DOHH2 (cell line): ENCODE measurements around the gene DES.
"Not testable (repeated sequence)": the region's sequence is repeated elsewhere in the genome, so short reads cannot be mapped to it uniquely, and the experiment has no call there.

Experiments used
- H3F3A ChIP-seq: fragments of 200-600 bp; sonication (generic), shearing (Covaris generic); 2 replicates; pipeline ENCODE4 v1.6.0; 2016; ENCODE audit warnings: antibody characterized with exemption, mild to moderate bottlenecking; ENCODE audit not compliant: control insufficient read depth, insufficient read depth
- H3K27ac ChIP-seq: fragments of 200-600 bp; sonication (generic); 2 replicates; pipeline ENCODE4 v1.5.1; 2014; ENCODE audit warnings: low read depth, mild to moderate bottlenecking, low read length, moderate library complexity
- H3K27me3 ChIP-seq: fragments of 200-600 bp; sonication (generic); 2 replicates; pipeline ENCODE4 v1.6.1; 2014; ENCODE audit warnings: mild to moderate bottlenecking, low read length, mixed read lengths; ENCODE audit not compliant: control insufficient read depth
- H3K36me3 ChIP-seq: fragments of 200-600 bp; sonication (generic); 2 replicates; pipeline ENCODE4 v1.6.1; 2014; ENCODE audit warnings: mild to moderate bottlenecking, low read length, moderate library complexity, mixed read lengths; ENCODE audit not compliant: control insufficient read depth
- H3K4me1 ChIP-seq: fragments of 200-600 bp; sonication (generic); 2 replicates; pipeline ENCODE4 v1.6.1; 2014; ENCODE audit warnings: mild to moderate bottlenecking, low read length, mixed read lengths; ENCODE audit not compliant: control insufficient read depth
- H3K4me2 ChIP-seq: fragments of 200-600 bp; sonication (generic); 2 replicates; pipeline ENCODE4 v1.6.0; 2014; ENCODE audit warnings: mild to moderate bottlenecking, low read length, moderate library complexity
- H3K4me3 ChIP-seq: fragments of 200-600 bp; sonication (generic); 2 replicates; pipeline ENCODE4 v1.5.1; 2014; ENCODE audit warnings: mild to moderate bottlenecking, low read length, mixed read lengths
- H3K79me2 ChIP-seq: fragments of 200-600 bp; sonication (generic); 2 replicates; pipeline ENCODE4 v1.6.1; 2014; ENCODE audit warnings: mild to moderate bottlenecking, low read length, mixed read lengths; ENCODE audit not compliant: control insufficient read depth
- H3K9me2 ChIP-seq: fragments of 200-600 bp; sonication (generic); replicated peaks from 2 replicates; pipeline ENCODE4 v1.6.1; 2014; ENCODE audit warnings: mild to moderate bottlenecking, low read length, mixed read lengths; ENCODE audit not compliant: control insufficient read depth
- H3K9me3 ChIP-seq: fragments of 200-600 bp; sonication (generic); 2 replicates; pipeline ENCODE4 v1.6.1; 2014; ENCODE audit warnings: antibody characterized with exemption, low read length, mixed read lengths; ENCODE audit not compliant: control insufficient read depth, insufficient read depth
- H4K20me1 ChIP-seq: fragments of 200-600 bp; sonication (generic); 2 replicates; pipeline ENCODE4 v1.6.0; 2014; ENCODE audit warnings: low read depth, mild to moderate bottlenecking, antibody characterized with exemption, low read length, moderate library complexity; ENCODE audit not compliant: control insufficient read depth, insufficient read depth
- CTCF ChIP-seq: fragments of 200-600 bp; sonication (generic); IDR thresholded peaks from one replicate; pipeline ENCODE4 v1.5.1; 2014; ENCODE audit warnings: antibody characterized with exemption, mild to moderate bottlenecking, low read depth, low read length; ENCODE audit not compliant: poor library complexity, severe bottlenecking
- EZH2phosphoT487 ChIP-seq: fragments of 200-600 bp; sonication (generic); IDR thresholded peaks from 2 replicates; pipeline ENCODE4 v1.6.1; 2017; ENCODE audit warnings: borderline replicate concordance, mild to moderate bottlenecking, antibody characterized with exemption, low read length, moderate library complexity, mixed read lengths

The DES gene

GRCh38 chr2:219405451-219405850, 12.7 kb upstream of the DES start:
- Histone ChIP-seq H3K79me2 (no peaks in the 10 kb centered on the region), H3K9me2 (no peaks in the 10 kb centered on the region), H3K36me3 (no peaks in the 10 kb centered on the region), H4K20me1 (no peaks in the 10 kb centered on the region), H3K4me2 (no peak overlapping the region), H3K4me1 (no peaks in the 10 kb centered on the region), H3K4me3 (no peak overlapping the region), H3K27ac (no peak overlapping the region), H3F3A (no peaks in the 10 kb centered on the region), H3K9me3 (no peaks in the 10 kb centered on the region), H3K27me3 (0 out of 2 replicates have a peak, but pooled peaks cover 3% of the 10 kb centered on the region)
- TF ChIP-seq CTCF (no peak), EZH2phosphoT487 (no peak)

- no peak overlapping the region for H3K4me2 ChIP-seq
- no peak overlapping the region for H3K4me3 ChIP-seq
- no peak for TF ChIP-seq EZH2phosphoT487
- TF ChIP-seq CTCF = no peak
- no peaks in the 10 kb centered on the region for H3K79me2 ChIP-seq
- no peak overlapping the region for H3K27ac ChIP-seq
- no peaks in the 10 kb centered on the region for H3F3A ChIP-seq
- no peaks in the 10 kb centered on the region for H3K36me3 ChIP-seq
- 0 out of 2 replicates have a peak, but pooled peaks cover 3% of the 10 kb centered on the region for H3K27me3 ChIP-seq
- no peaks in the 10 kb centered on the region for H3K9me3 ChIP-seq
- no peaks in the 10 kb centered on the region for H3K9me2 ChIP-seq
- no peaks in the 10 kb centered on the region for H4K20me1 ChIP-seq
- no peaks in the 10 kb centered on the region for H3K4me1 ChIP-seq
Measured at GRCh38 chr2:219405958-219406860, 12.0 kb upstream of the DES start.

GRCh38 chr2:219406861-219407230, 11.3 kb upstream of the DES start:
- TF ChIP-seq EZH2phosphoT487 = no peak
- no peak for TF ChIP-seq CTCF
- H3K27me3 ChIP-seq = 0 out of 2 replicates have a peak, but pooled peaks cover 3% of the 10 kb centered on the region
- no peak overlapping the region for H3K27ac ChIP-seq
- no peaks in the 10 kb centered on the region for H3K9me3 ChIP-seq
- no peaks in the 10 kb centered on the region for H3K79me2 ChIP-seq
- no peaks in the 10 kb centered on the region for H3K9me2 ChIP-seq
- no peaks in the 10 kb centered on the region for H3F3A ChIP-seq
- no peaks in the 10 kb centered on the region for H3K36me3 ChIP-seq
- H3K4me1 ChIP-seq = no peaks in the 10 kb centered on the region
- no peak overlapping the region for H3K4me3 ChIP-seq
- H4K20me1 ChIP-seq = no peaks in the 10 kb centered on the region
- no peak overlapping the region for H3K4me2 ChIP-seq

- not testable (repeated sequence) for H3K27me3 ChIP-seq, H4K20me1 ChIP-seq, H3K4me1 ChIP-seq, H3K27ac ChIP-seq, H3K4me3 ChIP-seq, H3K4me2 ChIP-seq, H3F3A ChIP-seq, H3K36me3 ChIP-seq, H3K79me2 ChIP-seq, H3K9me3 ChIP-seq, H3K9me2 ChIP-seq
Measured at GRCh38 chr2:219407343-219407742, 10.8 kb upstream of the DES start.
